Skeletal muscle satellite cell (primary cell): ENCODE measurements around the gene RIPK4.

Source experiments
- H3K27me3 ChIP-seq: 2 replicates; pipeline ENCODE4 v1.7.0; 2013; ENCODE audit warnings: low read length; ENCODE audit not compliant: control insufficient read depth, insufficient read depth
- H3K36me3 ChIP-seq: 2 replicates; pipeline ENCODE4 v1.7.0; 2013; ENCODE audit warnings: mild to moderate bottlenecking, control low read depth, low read length; ENCODE audit not compliant: insufficient read depth
- H3K4me1 ChIP-seq: 2 replicates; pipeline ENCODE4 v1.7.0; 2013; ENCODE audit warnings: low read length; ENCODE audit not compliant: control insufficient read depth, insufficient read depth
- H3K4me2 ChIP-seq: 2 replicates; pipeline ENCODE4 v1.7.0; 2013; ENCODE audit warnings: mild to moderate bottlenecking, low read length
- H3K4me3 ChIP-seq: 2 replicates; pipeline ENCODE4 v1.7.0; 2013; ENCODE audit warnings: low read length
- H3K9ac ChIP-seq: 2 replicates; pipeline ENCODE4 v1.7.0; 2013; ENCODE audit warnings: mild to moderate bottlenecking, low read depth, low read length, moderate library complexity
- H3K9me3 ChIP-seq: replicated peaks from 2 replicates; pipeline ENCODE4 v1.7.0; 2013; ENCODE audit warnings: mild to moderate bottlenecking, control low read depth, low read length

Gene RIPK4

DNA sequence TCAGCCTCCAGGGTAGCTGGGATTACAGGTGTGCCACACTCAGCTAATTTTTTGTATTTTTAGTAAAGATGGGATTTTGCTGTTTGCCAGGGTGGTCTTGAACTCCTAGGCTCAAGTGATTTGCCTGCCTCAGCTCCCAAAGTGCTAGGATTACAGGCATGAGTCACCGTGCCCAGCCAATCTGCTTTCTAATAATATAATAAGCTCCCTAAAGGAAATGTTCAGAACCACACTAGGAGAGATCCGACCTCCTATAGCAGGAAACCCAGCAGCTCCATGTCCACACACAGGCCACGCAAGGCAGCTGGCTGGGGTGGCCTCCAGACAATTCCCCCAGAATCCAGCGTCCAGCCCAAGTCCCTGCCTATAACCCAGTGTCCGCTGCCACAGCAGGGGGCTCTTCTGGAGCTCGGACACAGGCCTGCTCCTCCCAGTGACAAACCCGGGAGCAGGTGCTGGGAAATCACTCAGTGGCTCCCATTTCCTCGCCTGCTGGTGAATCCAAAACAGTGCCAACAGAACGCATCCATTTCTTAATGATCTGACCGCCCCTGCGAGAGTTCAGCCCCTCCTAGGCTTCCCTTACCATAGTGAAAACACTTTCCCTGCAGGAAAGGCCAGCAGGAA is 7.5 kb downstream of the RIPK4 start:
- Histone ChIP-seq H3K9ac (no peak overlapping the region), H3K9me3 (no peaks in the 10 kb centered on the region), H3K4me3 (no peak overlapping the region), H3K4me1 (peaks cover 14% of the 10 kb centered on the region), H3K27me3 (peaks cover 11% of the 10 kb centered on the region), H3K36me3 (no peaks in the 10 kb centered on the region), H3K4me2 (no peak overlapping the region)

DNA sequence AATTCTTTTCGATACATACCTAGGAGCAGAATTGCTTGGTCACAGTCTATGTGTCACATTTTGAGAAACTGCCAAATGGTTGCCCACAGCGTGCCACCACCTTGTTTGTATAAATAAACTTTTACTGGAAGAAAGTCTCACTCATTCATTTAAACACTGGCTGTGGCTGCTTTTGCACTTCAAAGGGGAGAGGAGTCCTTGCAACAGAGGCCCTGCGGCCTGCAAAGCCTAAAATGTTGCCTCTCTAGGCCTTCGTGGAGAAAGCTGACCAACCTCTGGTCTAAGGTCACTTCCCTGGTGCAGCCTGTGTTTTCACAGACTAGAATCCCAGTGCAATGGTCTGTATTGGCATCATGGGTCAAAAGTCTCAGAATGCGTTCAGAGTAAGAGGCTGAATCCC is 8.3 kb downstream of the RIPK4 start:
- H3K9me3 ChIP-seq: no peaks in the 10 kb centered on the region
- no peak overlapping the region for H3K4me2 ChIP-seq
- no peak overlapping the region for H3K9ac ChIP-seq
- H3K4me3 ChIP-seq: no peak overlapping the region
- peaks cover 11% of the 10 kb centered on the region for H3K27me3 ChIP-seq
- no peaks in the 10 kb centered on the region for H3K36me3 ChIP-seq
- peaks cover 14% of the 10 kb centered on the region for H3K4me1 ChIP-seq

DNA sequence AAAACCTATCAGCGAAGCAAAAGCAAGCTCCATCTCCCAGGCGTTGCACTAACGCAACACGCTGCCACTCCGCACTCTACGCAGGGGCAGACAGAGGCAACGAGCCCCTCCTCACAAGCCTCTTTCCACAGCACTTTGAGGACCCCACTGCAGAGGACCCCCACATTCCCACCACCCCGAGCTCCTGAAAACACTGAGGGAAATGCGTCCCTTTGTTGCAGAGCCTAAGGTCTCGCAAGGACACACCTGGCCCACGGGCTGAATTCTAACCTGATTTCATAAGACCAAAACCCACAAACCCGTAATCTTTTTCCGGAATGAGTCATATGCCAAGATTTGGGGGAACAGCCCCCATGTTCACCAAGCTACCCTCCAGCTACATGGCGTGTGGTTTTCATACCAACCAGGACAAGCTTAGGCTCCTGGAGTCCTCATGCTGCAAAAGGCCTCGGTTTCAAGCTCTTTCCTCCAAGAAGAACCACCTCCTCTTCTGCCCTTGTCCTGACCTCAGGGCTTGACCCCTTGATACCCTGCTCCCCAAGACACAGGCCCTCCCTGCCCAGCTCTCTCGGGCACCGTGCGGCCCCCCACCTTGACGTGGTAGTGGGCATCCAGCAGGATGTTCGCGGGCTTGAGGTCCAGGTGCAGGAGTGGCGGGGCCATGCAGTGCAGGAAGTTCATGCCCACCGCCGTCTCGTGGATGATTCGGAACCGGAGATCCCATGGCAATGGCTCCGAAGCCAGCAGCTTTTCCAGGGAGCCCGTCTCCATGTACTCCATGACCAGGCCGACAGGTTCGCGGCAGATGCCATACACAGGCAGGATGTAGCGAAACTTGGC is 10.7 kb downstream of the RIPK4 start:
- Histone ChIP-seq H3K36me3 (no peaks in the 10 kb centered on the region), H3K4me1 (peaks cover 14% of the 10 kb centered on the region), H3K4me2 (no peak overlapping the region)

DNA sequence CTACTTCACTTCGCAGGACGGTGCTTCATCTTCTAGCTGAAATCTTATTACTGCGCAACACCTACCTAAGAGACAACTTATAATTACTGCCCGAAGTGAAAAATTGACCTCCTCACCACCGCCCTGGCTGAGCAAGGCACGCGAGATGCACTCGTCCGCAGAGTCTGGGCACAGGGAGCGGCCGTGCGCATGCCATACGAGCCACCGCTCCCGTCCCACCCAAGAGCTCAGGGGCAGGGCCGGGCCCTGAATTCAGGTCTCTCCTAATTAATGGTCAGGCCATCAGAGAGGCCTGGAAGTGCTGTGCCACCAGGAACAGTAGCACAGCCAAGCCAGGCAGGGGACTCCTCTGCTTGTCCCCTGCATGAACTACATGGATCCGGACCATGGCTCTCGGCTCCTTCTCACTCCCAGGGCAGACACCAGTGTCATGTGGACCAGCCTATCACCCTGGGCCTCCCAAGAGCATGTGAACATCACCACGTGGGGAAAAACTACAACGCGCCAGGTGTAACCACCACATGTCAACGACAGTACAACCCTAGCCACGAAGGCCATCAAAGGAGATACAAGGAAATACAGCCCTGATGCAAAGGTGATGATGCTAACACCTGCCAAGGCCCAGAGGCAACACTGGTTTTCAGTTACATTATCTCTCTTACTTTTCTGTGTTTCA is 11.5 kb downstream of the RIPK4 start:
- H3K4me2 ChIP-seq: no peak overlapping the region
- H3K27me3 ChIP-seq: no peaks in the 10 kb centered on the region
- no peak overlapping the region for H3K9ac ChIP-seq
- no peaks in the 10 kb centered on the region for H3K36me3 ChIP-seq
- peaks cover 11% of the 10 kb centered on the region for H3K4me1 ChIP-seq
- H3K9me3 ChIP-seq: no peaks in the 10 kb centered on the region
- H3K4me3 ChIP-seq: no peak overlapping the region

More for the DNA sequence above, 10.7 kb downstream of the RIPK4 start:
- H3K9ac ChIP-seq: no peak overlapping the region
- H3K4me3 ChIP-seq: no peak overlapping the region
- no peaks in the 10 kb centered on the region for H3K9me3 ChIP-seq
- H3K27me3 ChIP-seq: peaks cover 3% of the 10 kb centered on the region

DNA sequence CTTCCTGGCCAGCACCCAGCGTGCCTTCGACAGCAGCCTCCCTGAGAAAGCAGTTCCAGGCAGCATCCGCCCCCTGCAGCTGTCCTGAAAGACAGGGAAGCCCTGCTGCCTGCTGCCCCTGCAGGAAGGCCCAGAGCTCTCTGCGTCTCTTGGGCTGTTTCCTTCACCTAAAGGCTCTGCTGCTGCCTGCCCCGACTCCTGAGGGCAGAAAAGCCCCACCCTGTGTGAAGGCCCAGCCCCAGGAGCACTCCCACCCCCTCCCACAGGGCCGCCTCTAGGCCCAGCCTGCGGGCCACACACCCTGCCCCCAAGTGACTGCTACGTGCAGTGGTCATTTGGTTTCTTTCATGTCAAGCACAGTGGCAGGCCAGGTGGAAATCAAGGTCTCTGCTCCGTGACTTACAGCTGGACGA is 12.4 kb downstream of the RIPK4 start:
- no peak overlapping the region for H3K4me3 ChIP-seq
- H3K36me3 ChIP-seq: no peaks in the 10 kb centered on the region
- H3K4me2 ChIP-seq: no peak overlapping the region
- peaks cover 2% of the 10 kb centered on the region for H3K27me3 ChIP-seq
- H3K9me3 ChIP-seq: no peaks in the 10 kb centered on the region
- H3K9ac ChIP-seq: no peak overlapping the region
- H3K4me1 ChIP-seq: peaks cover 15% of the 10 kb centered on the region

DNA sequence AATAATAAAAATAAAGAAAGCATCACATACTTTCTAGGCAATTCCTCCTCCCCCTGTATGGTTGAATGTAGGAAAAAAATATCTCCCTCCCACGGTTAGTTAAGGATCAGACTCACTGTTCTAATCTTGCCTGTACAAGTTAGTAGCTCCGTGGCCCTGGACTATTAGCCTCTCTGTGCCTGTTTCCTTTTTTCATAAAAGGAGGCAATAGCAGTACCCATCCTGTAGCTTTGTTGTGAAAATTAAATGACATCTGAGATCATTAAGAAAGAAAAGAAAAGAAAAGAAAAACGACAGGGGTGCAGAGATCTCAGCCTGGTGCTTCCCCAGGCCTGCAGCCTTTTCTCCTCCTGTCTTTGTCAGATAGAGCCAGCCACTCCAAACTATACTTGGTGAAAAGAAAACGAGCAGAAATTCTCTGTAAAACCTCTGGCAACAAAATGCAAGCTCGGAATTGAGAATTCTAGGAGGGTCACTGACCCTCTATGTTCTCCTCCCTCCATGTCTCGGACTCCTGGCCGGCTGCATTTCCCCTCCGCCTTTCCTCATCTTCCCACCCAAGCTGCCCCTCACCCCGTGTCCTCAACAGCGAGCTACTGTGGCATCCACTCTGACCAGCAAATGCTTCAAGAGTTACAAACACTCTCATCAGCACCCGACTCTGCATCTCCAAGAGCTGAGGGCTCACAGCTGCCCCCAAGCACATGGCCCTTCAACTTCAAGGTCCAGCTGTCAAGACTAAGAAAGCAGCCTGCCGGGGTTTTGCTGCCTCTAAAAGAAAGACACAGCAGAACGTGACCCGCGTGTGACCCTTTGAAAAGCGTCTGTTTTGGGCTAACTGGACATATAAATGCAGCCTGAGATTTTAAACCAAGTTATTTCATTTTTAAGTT is 13.6 kb downstream of the RIPK4 start:
- no peak overlapping the region for H3K4me2 ChIP-seq
- H3K4me3 ChIP-seq: no peak overlapping the region
- H3K4me1 ChIP-seq: peaks cover 15% of the 10 kb centered on the region
- no peak overlapping the region for H3K9ac ChIP-seq
- no peaks in the 10 kb centered on the region for H3K9me3 ChIP-seq
- no peaks in the 10 kb centered on the region for H3K36me3 ChIP-seq
- H3K27me3 ChIP-seq: peaks cover 14% of the 10 kb centered on the region

DNA sequence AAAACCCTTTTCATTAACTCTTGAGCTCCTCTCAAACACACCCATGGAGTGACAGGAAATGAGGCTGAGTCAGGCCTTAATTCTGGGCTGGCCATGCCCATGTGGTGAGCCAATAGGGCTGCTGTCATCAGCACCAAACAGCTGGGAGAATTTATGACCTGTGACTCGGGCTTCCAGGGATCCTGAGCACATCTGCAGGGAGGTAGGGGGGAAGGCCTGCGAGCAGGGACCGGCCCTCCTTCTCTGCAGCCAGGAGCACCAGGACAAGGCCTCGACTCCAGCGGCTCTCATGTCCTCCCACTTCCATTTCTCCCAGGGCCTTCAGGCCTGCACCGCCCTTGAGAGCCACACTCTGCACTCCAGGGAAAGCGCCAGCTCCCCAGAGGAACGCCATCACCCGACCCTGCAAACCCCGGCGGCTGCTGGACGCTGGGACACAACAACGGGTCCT is 14.6 kb downstream of the RIPK4 start:
- Histone ChIP-seq H3K4me3 (no peak overlapping the region), H3K27me3 (peaks cover 23% of the 10 kb centered on the region), H3K4me1 (peaks cover 15% of the 10 kb centered on the region), H3K9ac (no peak overlapping the region), H3K9me3 (no peaks in the 10 kb centered on the region), H3K4me2 (no peak overlapping the region), H3K36me3 (no peaks in the 10 kb centered on the region)

DNA sequence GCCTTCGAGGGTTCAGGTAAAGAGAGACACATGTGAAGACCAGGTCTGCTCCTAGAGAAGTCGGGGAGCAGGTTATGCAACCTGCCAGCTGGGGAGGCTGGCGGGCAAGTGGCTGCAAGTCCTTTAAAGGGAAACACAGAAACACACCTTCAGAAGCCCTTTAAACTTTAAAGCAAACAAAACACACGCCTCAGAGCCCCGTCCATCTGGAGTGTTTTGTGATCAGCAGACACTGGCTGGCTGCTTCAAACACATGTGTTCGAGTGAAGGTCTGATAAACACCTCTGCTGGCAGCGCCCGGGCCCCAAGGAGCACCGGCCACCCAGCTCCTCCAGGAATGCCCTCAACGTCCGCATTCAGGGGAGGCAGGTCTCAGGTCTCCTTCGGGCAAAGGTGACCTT is 15.2 kb downstream of the RIPK4 start:
- no peak overlapping the region for H3K4me2 ChIP-seq
- H3K9ac ChIP-seq: no peak overlapping the region
- H3K36me3 ChIP-seq: no peaks in the 10 kb centered on the region
- no peak overlapping the region for H3K4me3 ChIP-seq
- no peaks in the 10 kb centered on the region for H3K9me3 ChIP-seq
- peaks cover 26% of the 10 kb centered on the region for H3K27me3 ChIP-seq
- peaks cover 15% of the 10 kb centered on the region for H3K4me1 ChIP-seq

DNA sequence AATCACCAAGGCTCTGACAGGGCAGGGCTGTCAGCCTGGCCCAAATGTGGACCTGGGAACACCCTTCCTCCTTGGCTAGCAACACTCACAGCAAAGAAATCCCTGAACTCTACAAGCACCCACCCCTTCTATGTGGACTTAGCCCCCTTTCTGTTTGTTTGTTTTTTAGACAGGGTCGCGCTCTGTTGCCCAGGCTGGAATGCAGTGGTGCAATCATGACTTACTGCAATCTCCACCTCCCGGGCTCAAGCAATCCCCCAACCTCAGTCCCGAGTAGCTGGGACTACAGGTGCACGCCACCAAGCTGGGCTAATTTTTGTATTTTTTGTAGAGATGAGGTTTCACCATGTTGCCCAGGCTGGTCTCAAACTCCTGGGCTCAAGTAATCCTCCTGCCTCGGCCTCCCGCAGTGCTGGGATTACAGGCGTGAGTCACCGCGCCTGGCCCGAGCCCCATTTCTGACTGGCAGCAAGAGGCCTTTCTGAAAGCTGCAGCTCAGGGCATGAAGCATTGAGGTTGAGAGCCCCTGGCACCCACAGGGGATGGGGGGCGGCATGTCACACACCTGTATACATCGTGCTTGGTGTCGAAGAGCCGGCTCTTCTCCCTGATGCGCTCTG is 16.2 kb downstream of the RIPK4 start:
- Histone ChIP-seq H3K36me3 (no peaks in the 10 kb centered on the region), H3K9me3 (no peaks in the 10 kb centered on the region), H3K4me1 (peaks cover 15% of the 10 kb centered on the region), H3K27me3 (peaks cover 26% of the 10 kb centered on the region), H3K9ac (no peak overlapping the region), H3K4me3 (no peak overlapping the region), H3K4me2 (no peak overlapping the region)

DNA sequence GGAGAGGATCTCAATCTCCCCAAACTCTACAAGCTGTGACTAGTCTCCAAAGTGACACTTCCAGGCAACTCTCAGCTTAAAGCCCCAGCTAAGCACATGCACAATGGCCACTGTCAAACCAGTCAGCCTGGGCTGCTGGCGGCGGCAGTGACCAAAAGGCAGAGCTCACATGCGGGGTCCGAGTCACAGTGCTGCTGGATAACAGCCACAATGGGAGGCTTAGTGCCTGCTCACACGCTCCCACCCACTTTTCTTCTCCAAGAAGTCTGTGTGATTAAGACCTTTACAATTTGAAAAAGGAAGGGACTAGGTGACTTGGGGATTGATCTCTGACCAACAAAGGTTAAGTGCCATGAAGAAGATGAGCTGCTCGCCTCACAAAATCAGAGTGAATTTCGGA is 16.8 kb downstream of the RIPK4 start:
- H3K36me3 ChIP-seq: no peaks in the 10 kb centered on the region
- H3K9ac ChIP-seq: no peak overlapping the region
- peaks cover 26% of the 10 kb centered on the region for H3K27me3 ChIP-seq
- no peak overlapping the region for H3K4me2 ChIP-seq
- no peak overlapping the region for H3K4me3 ChIP-seq
- no peaks in the 10 kb centered on the region for H3K9me3 ChIP-seq
- H3K4me1 ChIP-seq: peaks cover 15% of the 10 kb centered on the region
